ENCODE data around the gene GREB1.
"Not testable (repeated sequence)": the region's sequence is repeated elsewhere in the genome, so short reads cannot be mapped to it uniquely, and the experiment has no call there.

GREB1 gene

GRCh38 chr2:11640132-11640531, 106.3 kb downstream of the GREB1 start:
- DNase-seq, result no peak

DNA sequence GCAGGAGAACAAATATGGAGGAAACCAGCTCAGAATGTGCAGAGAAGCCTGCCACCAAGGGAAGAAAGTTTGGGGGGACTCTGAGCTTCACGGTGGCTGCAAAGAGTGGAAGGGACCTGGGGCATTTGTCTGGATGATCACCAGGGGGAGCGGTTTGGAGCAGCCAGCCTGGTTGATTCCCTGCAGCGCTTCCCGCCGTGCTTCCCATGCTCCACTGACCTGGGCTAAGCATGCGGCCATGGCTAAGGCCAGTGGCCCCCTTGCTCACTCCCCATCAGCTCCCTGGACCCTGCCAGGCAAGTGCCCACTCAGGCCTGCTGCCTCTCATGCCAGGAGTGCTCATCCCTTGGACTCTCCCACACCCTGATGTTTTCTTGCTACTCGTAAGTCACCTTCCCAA, 109.1 kb downstream of the GREB1 start:
- no peak for DNase-seq

DNA sequence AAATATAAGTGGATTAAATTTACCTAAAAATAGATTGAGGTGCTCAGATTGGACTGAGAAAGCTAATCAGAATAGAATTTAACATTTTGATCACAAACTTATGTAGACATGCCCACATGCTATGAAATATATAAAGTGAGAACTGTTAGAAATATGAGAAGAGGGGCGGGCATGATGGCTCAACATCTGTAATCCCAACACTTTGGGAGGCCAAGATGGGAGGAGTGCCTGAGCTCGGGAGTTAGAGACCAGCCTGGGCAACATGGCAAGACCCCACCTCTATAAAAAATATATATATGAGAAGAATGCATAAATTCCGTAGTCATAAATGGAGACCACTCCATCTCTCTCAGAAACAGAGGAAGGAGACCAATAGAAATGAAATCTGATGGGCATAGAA, 110.4 kb downstream of the GREB1 start:
- no peak for DNase-seq

DNA sequence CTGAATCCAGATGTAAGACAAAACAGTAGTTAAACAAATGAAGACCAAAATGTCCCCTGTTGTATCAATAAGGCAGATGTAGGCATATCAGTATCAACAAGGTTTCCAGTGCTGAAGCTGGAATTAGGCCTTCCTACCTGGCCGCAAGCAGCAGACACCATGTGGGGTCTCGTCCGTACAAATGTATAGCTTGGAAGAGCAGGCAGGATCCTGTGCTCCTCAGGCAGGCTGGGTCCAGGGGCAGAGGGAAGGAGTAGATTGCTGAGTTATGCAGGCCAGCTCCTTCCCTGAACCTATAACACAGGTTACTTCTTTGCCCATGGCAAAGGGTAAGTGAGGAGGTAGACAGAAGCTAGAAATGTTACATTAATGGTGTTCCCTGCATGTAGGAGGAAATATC, 112.7 kb downstream of the GREB1 start:
- no peak for DNase-seq

GRCh38 chr2:11647834-11648600, 114.2 kb downstream of the GREB1 start:
- no peak for DNase-seq

DNA sequence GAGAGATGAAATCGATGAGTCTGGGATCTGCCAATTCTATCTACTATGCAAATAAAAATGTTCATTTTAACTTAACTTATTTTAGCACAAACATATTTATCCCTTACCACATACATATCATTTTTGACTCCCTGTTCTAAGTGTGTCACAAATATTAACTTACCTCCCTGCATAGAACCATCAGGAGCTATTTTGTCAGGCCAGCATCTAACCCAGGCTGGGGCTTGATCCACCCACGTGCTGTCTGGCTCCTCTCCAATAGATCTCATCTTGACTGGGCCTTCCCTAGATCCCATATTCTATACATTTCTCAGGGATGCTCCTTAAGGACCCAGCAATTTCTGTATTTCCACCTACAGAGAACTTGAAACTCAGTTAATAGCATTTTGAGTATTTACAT, 115.2 kb downstream of the GREB1 start:
- no peak for DNase-seq

DNA sequence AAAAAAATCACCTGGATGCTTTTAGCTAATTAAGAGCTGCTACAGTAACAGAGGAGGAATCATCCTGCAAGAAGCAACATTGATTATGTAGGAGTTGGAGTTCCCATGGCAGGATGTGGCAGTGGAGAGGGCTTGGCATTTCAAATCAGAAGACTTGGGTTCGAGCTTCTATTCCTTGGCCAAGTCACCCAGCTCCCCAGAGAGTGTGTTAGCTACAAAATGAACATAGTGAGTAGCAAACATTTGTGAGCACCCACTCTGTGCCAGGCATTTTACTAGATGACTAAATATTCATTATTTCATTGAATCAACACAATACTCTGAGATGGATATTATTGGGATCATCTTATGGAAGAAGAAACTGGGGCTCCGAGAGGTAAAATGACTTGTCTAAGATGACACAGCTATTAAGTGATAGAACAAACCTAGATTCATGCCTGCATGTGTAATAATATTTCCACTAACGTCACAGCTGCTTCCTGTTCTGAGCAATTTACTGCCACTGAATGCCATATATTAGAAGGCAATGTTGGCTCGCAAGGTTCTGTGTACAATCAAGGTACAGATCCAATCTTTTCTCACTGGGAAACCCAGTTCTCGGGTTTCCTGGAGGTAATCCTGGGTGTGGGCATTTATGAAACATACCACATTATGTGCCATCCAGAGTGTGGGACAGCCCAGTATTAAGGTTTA, 118.2 kb downstream of the GREB1 start:
- no peak for DNase-seq

- no peak for DNase-seq
Observed at GRCh38 chr2:11652553-11652952, 118.7 kb downstream of the GREB1 start.

- DNase-seq, result no peak
Observed at GRCh38 chr2:11655495-11655894, 121.7 kb downstream of the GREB1 start.

DNA sequence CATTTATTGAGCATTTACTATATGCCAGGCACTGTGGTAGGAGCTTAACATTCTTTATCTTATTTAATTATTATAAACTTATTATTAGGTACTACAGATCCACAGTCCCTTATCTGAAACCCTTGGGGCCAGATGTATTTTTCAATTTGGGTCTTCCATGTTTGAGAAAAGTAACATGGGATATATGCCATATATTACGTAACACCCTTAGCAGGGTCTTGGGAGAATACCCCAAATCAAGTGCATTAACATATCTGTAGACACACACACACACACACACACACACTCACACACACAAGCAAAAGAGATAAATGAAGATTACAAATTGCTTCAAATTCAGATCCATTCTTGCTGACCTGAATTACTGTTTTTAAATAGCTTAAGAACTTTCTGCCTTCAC, 122.4 kb downstream of the GREB1 start:
- no peak for DNase-seq

DNA sequence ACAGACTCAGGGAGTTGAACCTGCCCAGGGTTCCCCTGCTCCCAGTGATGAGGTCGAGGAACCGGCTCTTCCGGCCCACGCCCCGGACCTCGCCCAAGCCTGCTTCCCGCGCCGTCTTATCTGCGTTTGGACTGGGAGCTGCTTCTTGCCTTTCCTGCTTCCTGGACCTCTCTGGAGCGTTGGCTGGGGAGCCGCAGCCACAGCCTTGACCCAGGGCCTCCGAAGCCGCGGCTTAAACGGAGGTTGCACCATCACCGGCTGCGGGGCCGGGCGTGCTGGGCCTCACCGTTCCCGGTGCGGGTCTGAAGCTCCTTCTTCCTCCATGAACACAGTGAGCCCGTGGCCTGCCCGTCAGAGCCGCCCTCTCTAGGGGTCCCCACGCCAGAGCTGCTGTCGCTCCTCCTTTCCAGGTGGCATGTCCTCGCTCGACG, 122.8 kb downstream of the GREB1 start:
- no peak for DNase-seq

- DNase-seq, result no peak
Observed at GRCh38 chr2:11657195-11657594, 123.3 kb downstream of the GREB1 start.

DNA sequence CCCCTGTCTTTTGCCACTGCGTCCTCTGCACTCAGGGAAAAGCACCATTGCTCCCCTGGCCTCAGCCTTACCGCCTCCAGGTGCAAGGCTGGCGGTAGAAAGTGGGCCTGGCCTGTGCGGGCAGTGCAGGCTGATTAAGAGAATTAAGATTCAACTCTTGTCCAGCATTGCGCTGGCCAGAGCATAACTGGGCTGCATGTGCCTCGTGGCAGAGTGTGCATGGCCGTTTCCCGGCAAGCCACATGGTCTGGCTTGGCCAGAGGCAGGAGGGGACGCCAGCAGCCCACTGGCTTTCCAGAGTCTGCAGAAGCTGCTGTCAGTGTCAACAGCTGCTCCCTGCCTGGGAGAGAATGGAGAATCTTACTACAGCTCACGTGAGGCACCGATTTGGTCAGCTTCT, 123.8 kb downstream of the GREB1 start:
- no peak for DNase-seq

DNA sequence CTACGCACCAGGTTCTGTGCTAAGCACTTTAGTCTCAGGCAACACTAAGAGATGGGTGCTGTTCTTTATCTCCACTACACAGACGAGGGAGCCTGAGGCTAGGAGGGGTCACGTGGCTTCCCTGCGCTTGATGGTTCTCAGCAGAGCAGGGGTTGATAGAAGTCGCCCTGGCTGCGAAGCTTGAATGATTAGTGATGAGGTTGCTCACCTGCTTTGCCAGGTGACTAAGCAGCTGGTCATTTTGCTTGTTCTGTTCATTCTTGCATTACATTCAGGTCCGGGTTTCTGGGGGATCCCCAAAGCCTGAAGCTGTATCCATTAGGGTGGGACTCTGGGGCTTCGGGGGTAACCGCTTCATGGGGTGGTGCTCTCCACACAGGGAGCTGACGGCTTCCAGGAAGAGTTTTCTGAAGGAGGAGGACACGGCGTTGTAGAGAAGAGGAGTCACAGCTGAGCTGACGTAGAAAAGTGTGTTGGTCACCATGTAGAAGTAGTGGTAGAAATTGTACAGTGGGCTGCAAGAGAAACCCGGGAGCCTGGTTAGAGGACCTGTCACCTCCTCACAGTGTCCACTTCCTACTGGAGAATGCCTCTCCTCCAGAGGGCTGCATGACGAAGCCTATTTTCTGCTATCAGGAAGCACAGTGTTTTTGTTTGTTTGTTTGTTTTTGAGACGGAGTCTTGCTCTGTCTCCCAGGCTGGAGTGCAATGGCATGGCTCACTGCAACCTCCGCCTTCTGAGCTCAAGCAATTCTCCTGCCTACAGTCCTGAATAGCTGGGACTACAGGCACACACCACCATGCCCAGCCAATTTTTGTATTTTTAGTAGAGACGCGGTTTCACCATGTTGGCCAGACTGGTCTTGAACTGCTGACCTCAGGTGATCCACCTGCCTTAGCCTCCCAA, 124.6 kb downstream of the GREB1 start:
- DNase-seq, result no peak

DNA sequence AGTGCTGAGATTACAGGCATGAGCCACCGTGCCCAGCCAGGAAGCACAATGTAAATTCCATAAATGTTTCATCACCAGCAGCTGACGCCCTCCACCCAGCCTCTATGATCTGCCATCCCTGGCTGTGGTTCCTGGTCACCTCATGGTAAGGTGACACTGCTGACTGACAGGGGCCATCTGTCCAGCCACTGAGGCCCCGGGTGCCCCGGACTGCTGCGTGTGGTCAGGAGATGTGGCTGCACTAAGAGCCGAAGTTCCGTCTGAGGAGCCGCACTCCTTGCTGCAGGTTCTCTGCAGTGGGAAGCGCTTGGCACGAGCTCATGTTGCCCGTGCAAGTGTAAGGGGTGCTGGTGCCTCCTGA, 125.2 kb downstream of the GREB1 start:
- no peak for DNase-seq

GRCh38 chr2:11659851-11660250, 126.0 kb downstream of the GREB1 start:
- no peak for DNase-seq

- DNase-seq, result not testable (repeated sequence)
Observed at GRCh38 chr2:11660396-11660795, 126.6 kb downstream of the GREB1 start.

GRCh38 chr2:11661891-11662435, 128.1 kb downstream of the GREB1 start:
- no peak for DNase-seq

DNA sequence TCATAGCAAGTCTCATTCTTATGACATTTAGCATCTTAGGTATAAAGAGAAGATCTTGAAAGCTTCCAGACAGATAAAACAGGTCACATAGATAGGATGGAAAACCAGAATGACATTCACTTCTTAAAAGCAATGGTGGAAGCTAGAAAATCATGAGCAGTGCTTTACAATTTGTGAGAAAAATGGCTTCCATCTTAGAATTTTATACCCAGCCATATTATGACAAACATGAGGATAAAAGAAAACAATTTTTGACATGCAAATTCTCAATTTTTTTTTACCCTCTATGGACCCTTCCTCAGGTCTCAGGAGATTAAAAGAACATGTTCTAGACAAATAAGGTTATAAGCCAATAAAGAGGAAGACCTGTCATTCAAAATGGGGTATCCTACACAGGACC, 129.0 kb downstream of the GREB1 start:
- no peak for DNase-seq

- no peak for DNase-seq
Observed at GRCh38 chr2:11663427-11663826, 129.6 kb downstream of the GREB1 start.

DNA sequence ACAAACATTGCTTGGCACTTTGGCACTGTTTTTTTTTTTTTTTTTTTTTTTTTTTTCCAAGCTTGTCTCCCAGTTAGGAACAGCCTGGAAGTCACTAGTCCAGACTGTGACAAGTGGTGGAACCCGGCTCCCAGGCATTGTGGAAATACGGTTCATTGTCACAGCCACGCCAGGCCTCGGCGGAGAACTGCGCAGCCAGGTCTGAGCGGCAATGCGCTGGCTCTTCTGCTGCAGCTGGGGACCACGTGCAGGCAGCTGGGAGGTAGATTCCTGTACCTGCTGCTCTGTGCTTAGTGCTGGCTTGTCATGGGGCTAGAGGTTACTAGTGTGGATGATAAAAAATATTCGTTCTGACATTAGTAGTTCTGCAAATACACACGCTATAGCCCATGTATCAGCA, 131.2 kb downstream of the GREB1 start:
- DNase-seq, result no peak

- no peak for DNase-seq
Observed at GRCh38 chr2:11665510-11666362, 131.9 kb downstream of the GREB1 start.
